ENCODE results near the gene CXCL16.
"Not testable (repeated sequence)": the region's sequence is repeated elsewhere in the genome, so short reads cannot be mapped to it uniquely, and the experiment has no call there.

The CXCL16 gene

DNA sequence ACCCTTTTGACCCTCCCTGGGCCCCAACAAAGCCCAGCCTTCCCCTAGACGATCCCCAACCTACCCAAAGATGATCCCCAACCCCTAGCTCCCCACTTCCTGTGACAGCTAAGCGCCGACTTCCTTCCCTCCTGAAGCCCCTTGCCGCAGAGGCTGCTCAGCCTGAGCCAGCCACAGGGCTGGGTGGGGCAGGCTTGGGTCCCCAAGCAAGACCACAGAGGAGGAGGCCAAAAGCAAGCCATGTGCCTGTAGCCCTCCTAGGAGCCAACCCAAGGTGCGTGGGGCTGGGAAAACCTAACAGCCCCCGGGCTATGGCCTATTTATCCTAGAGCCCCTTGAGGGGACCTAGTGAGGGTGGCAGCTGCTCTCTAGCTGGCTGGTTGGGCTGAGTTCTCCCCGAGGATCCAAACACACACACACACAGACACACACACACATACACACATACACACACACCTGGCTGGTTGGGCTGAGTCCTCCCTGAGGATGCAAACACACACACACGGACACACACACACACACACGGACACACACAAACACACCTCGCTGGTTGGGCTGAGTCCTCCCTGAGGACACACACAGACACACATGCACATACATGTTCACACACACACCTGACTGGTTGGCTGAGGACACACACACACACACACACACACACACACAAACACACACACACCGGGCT is 24.5 kb downstream of the CXCL16 start:
- H2AFZ ChIP-seq (ENCODE audit: low read depth, low read length, severe bottlenecking), result no peak overlapping the region
- H3K79me2 ChIP-seq (ENCODE audit: insufficient read depth, low read length), result peaks cover 16% of the 10 kb centered on the region
- no peaks in the 10 kb centered on the region for H3K9me3 ChIP-seq (ENCODE audit: insufficient read depth, low read length)
- H3F3A ChIP-seq (ENCODE audit: insufficient read depth), result no peaks in the 10 kb centered on the region
- H4K20me1 ChIP-seq (ENCODE audit: low read depth, low read length), result no peaks in the 10 kb centered on the region
- H3K4me3 ChIP-seq (ENCODE audit: insufficient read depth, low read length, poor library complexity, severe bottlenecking), result no peak overlapping the region
- H3K9me2 ChIP-seq (replicated peaks; ENCODE audit: insufficient read depth, low read length), result no peaks in the 10 kb centered on the region
- no peak for TF ChIP-seq EZH2phosphoT487 (conservative IDR thresholded peaks at IDR 0.05; ENCODE audit: low read length)
- TF ChIP-seq, protein P1, sequence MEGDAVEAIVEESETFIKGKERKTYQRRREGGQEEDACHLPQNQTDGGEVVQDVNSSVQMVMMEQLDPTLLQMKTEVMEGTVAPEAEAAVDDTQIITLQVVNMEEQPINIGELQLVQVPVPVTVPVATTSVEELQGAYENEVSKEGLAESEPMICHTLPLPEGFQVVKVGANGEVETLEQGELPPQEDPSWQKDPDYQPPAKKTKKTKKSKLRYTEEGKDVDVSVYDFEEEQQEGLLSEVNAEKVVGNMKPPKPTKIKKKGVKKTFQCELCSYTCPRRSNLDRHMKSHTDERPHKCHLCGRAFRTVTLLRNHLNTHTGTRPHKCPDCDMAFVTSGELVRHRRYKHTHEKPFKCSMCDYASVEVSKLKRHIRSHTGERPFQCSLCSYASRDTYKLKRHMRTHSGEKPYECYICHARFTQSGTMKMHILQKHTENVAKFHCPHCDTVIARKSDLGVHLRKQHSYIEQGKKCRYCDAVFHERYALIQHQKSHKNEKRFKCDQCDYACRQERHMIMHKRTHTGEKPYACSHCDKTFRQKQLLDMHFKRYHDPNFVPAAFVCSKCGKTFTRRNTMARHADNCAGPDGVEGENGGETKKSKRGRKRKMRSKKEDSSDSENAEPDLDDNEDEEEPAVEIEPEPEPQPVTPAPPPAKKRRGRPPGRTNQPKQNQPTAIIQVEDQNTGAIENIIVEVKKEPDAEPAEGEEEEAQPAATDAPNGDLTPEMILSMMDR (IDR thresholded peaks at IDR 0.05; ENCODE audit: insufficient read depth, low read length, poor library complexity, severe bottlenecking), result no peak
- H3K27me3 ChIP-seq (ENCODE audit: low read length), result no peaks in the 10 kb centered on the region
- H3K9ac ChIP-seq (ENCODE audit: low read length), result no peak overlapping the region
- no peak overlapping the region for H3K4me2 ChIP-seq (ENCODE audit: low read depth, low read length, poor library complexity, severe bottlenecking)
- H3K27ac ChIP-seq (ENCODE audit: low read depth, low read length), result no peak overlapping the region
- H3K36me3 ChIP-seq (ENCODE audit: low read length), result no peaks in the 10 kb centered on the region

DNA sequence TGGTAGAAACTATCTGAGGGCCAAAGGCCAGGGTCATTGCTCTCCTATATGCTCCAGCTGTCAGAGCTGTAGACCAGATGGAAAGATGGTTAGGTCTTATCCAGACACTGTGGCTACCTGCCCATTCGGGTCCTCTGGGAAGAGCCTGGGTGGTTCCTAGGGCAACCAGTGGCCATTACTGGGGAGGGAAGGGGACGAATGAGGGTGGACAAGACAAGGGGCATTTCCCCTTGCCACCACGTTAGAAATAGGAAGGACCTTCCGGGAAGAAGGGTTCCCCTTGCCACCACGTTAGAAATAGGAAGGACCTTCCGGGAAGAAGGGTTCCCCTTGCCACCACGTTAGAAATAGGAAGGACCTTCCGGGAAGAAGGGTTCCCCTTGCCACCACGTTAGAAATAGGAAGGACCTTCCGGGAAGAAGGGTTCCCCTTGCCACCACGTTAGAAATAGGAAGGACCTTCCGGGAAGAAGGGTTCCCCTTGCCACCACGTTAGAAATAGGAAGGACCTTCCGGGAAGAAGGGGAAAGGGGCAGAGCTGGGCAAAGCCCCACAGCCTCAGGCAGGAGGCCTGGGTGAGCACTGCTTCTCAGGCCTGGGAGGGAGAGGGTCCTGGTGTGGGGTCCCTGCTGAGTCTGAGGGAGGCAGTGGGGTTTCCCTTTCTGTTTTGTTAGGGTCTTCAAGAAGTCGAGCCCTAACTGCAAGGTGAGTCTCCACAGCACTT is 25.2 kb downstream of the CXCL16 start:
- H3K79me2 ChIP-seq (ENCODE audit: insufficient read depth, low read length), result peaks cover 16% of the 10 kb centered on the region
- not testable (repeated sequence) for H4K20me1 ChIP-seq (ENCODE audit: low read depth, low read length); H2AFZ ChIP-seq (ENCODE audit: low read depth, low read length, severe bottlenecking); H3K27ac ChIP-seq (ENCODE audit: low read depth, low read length); H3K9me3 ChIP-seq (ENCODE audit: insufficient read depth, low read length); H3K4me2 ChIP-seq (ENCODE audit: low read depth, low read length, poor library complexity, severe bottlenecking); H3K36me3 ChIP-seq (ENCODE audit: low read length); H3K27me3 ChIP-seq (ENCODE audit: low read length); H3F3A ChIP-seq (ENCODE audit: insufficient read depth); H3K4me3 ChIP-seq (ENCODE audit: insufficient read depth, low read length, poor library complexity, severe bottlenecking); H3K9me2 ChIP-seq (replicated peaks; ENCODE audit: insufficient read depth, low read length); H3K9ac ChIP-seq (ENCODE audit: low read length)

DNA sequence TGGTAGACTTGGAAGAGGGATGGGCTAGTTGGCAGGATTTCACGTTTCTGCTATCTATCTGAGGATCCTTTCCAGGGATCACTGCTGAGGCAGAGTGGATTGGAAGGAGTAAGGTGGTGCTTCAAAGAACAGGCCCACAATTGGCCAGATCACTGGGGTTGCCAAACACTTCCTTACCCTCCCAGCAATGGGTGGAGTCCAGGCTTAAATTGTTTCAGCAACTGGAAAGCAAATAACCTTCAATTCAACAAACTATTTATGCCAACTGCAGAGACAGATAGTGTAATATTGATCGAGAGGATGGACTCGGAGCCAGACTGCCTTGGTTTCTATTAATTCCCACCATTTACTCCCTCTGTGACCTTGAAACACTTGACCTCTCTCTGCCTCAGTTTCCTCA is 27.2 kb downstream of the CXCL16 start:
- no peaks in the 10 kb centered on the region for H3K36me3 ChIP-seq (ENCODE audit: low read length)
- no peak for TF ChIP-seq EZH2phosphoT487 (conservative IDR thresholded peaks at IDR 0.05; ENCODE audit: low read length)
- TF ChIP-seq, protein P1 (IDR thresholded peaks at IDR 0.05; ENCODE audit: insufficient read depth, low read length, poor library complexity, severe bottlenecking), result no peak
- no peak overlapping the region for H3K27ac ChIP-seq (ENCODE audit: low read depth, low read length)
- peaks cover 16% of the 10 kb centered on the region for H3K79me2 ChIP-seq (ENCODE audit: insufficient read depth, low read length)
- H3K9me2 ChIP-seq (replicated peaks; ENCODE audit: insufficient read depth, low read length), result no peaks in the 10 kb centered on the region
- no peaks in the 10 kb centered on the region for H3K9me3 ChIP-seq (ENCODE audit: insufficient read depth, low read length)
- H3K4me3 ChIP-seq (ENCODE audit: insufficient read depth, low read length, poor library complexity, severe bottlenecking), result no peak overlapping the region
- no peaks in the 10 kb centered on the region for H3F3A ChIP-seq (ENCODE audit: insufficient read depth)
- H3K27me3 ChIP-seq (ENCODE audit: low read length), result no peaks in the 10 kb centered on the region
- no peak overlapping the region for H3K4me2 ChIP-seq (ENCODE audit: low read depth, low read length, poor library complexity, severe bottlenecking)
- no peak overlapping the region for H3K9ac ChIP-seq (ENCODE audit: low read length)
- H4K20me1 ChIP-seq (ENCODE audit: low read depth, low read length), result no peaks in the 10 kb centered on the region
- H2AFZ ChIP-seq (ENCODE audit: low read depth, low read length, severe bottlenecking), result no peak overlapping the region

DNA sequence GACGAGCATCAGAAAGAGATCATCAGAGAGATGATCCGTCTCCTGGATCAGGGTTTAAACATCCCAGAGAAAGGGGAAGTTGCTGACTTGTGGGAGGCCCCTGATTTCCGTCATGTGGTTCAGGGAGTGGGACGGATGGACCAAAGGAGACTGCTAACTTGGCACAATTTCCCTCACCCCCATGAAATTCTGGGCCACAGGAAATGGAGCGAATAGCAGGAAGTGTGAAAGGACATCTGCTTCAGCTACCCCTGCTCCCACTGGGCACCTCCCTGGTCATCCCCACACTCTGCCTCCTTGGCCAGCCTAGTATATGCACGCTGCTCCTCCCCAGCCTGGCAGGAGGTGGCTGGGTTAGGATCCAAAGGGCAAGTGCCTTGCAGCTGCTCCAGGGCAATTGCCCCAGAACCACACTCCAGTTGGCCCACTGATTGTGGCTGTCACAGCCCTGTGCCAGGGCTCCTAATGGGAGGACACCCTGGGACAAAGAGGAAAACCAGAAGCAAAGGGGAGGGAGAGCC is 28.0 kb downstream of the CXCL16 start:
- H3K4me3 ChIP-seq (ENCODE audit: insufficient read depth, low read length, poor library complexity, severe bottlenecking), result peak overlapping the region; percentile 77
- H3K9ac ChIP-seq (ENCODE audit: low read length), result peak overlapping the region; percentile 84
- no peaks in the 10 kb centered on the region for H3K27me3 ChIP-seq (ENCODE audit: low read length)
- H3K9me3 ChIP-seq (ENCODE audit: insufficient read depth, low read length), result no peaks in the 10 kb centered on the region
- H3K36me3 ChIP-seq (ENCODE audit: low read length), result no peaks in the 10 kb centered on the region
- peak overlapping the region; percentile 54 for H2AFZ ChIP-seq (ENCODE audit: low read depth, low read length, severe bottlenecking)
- H3K9me2 ChIP-seq (replicated peaks; ENCODE audit: insufficient read depth, low read length), result no peaks in the 10 kb centered on the region
- no peaks in the 10 kb centered on the region for H3F3A ChIP-seq (ENCODE audit: insufficient read depth)
- no peaks in the 10 kb centered on the region for H4K20me1 ChIP-seq (ENCODE audit: low read depth, low read length)
- peak overlapping the region; percentile 69 for H3K4me2 ChIP-seq (ENCODE audit: low read depth, low read length, poor library complexity, severe bottlenecking)
- peak overlapping the region; percentile 61 for H3K27ac ChIP-seq (ENCODE audit: low read depth, low read length)
- H3K79me2 ChIP-seq (ENCODE audit: insufficient read depth, low read length), result peaks cover 16% of the 10 kb centered on the region
- TF ChIP-seq, protein P1 (IDR thresholded peaks at IDR 0.05; ENCODE audit: insufficient read depth, low read length, poor library complexity, severe bottlenecking), result no peak
- TF ChIP-seq EZH2phosphoT487 (conservative IDR thresholded peaks at IDR 0.05; ENCODE audit: low read length), result no peak
